Left renal cortex interstitium (tissue), 4 donors: ENCODE results near the gene SPHK1. TPM values are rescaled to one million over a fixed set of nuclear protein-coding genes. Genes with fewer than 3 reads are reported as not detected.

Experiments used
- DNase-seq, 4 donors: peaks; one replicate each; pipeline ENCODE4 v3.0.0-alpha.2; 2013; ENCODE audit warnings: low read depth in 4 of 4, low spot score in 2 of 4, missing footprints in 1 of 4
- polyA plus RNA-seq, 4 donors: library from polyadenylated mRNA; unstranded; fragments of 120-200 nt; gene quantifications; one replicate each; pipeline ENCODE4 v1.2.1, GENCODE V29; 2013; ENCODE audit not compliant: insufficient read length in 4 of 4

The SPHK1 gene
- polyA plus RNA-seq, 4 donors, result 2.0 to 3.4 (median 2.9) TPM

DNA sequence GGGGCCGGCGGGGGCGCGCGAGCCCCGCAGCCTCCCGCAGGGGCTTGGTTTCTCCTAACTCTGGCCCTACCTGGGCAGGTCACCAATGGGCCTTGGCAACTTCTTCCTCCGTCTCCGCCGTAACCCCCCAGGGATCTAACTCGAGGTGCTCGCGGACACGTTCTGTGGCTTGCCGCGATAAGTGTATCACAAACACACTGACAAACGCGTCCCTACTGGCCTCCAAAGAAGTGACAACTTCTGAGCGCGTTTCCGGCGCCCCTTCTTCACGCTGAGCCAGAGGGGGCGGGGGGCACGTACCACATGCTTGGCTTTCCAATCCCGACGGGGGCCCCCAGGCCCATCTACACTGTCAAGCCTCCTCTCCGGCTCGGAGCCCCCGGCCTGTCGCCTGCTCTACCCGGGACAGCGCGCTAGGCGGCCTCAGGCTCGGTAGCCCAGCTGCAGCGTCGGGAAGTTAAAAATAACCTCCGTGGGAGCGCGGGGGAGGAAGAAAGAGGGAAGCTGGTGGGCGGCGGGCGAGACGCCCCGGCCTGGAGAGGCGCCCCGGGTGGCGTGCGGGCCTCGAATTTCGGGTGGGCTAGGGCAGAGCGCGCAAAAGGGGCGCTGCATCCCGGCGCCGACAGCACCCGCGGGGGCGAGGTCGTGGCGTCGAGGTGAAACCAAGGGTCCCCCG, 725 bp upstream of the SPHK1 start:
- no peak for DNase-seq

- no peak for DNase-seq
Observed at GRCh38 chr17:76384987-76385891, 830 bp downstream of the SPHK1 start.

GRCh38 chr17:76385892-76386786, 1.7 kb downstream of the SPHK1 start:
- no peak for DNase-seq

DNA sequence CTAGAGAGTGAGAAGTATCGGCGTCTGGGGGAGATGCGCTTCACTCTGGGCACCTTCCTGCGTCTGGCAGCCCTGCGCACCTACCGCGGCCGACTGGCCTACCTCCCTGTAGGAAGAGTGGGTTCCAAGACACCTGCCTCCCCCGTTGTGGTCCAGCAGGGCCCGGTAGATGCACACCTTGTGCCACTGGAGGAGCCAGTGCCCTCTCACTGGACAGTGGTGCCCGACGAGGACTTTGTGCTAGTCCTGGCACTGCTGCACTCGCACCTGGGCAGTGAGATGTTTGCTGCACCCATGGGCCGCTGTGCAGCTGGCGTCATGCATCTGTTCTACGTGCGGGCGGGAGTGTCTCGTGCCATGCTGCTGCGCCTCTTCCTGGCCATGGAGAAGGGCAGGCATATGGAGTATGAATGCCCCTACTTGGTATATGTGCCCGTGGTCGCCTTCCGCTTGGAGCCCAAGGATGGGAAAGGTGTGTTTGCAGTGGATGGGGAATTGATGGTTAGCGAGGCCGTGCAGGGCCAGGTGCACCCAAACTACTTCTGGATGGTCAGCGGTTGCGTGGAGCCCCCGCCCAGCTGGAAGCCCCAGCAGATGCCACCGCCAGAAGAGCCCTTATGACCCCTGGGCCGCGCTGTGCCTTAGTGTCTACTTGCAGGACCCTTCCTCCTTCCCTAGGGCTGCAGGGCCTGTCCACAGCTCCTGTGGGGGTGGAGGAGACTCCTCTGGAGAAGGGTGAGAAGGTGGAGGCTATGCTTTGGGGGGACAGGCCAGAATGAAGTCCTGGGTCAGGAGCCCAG, 2.8 kb downstream of the SPHK1 start:
- DNase-seq, result no peak

DNA sequence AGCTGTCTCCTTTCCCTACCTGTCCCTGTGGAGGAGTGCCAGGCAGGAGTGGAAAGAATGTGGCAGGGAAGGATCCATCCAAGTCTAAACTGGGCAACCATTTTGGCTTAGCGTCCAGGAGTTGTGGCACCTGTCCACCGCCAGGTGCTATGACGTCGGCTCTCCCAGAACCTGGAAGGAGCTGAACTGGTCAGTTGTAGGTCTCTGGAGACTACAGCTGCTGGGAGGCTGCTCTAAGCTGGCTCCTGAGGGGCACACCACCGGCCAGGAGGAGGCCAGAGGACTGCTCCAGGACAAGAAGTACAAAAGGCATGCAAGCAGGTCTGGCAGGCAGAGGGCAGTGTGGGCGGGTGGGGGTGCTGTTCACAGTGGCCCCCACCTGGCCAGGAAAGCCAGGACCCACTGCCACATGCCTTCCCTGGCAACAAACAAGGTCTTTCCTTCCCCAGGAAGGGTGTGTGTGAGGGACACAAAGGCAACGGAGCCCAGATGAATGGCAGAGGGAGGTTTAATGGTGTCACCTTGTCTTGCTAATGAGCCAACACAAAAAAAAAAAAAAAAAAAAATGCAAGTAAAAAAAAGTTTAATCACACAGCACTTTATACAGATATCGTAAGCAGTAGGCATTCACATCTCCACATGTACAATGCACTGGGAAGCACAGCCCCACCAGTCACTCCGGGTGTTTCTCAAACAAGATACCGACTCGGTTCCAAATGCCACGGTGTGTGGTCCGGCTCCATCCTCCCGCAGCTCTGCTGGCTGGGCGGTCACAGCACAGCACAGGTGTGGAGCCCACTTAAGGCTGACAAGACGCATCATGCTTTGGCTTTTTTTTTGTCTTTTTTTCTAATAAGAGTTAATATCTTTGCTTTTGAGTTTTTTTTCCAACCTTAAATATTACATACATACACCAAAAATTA, 4.8 kb downstream of the SPHK1 start:
- DNase-seq, result no peak

DNA sequence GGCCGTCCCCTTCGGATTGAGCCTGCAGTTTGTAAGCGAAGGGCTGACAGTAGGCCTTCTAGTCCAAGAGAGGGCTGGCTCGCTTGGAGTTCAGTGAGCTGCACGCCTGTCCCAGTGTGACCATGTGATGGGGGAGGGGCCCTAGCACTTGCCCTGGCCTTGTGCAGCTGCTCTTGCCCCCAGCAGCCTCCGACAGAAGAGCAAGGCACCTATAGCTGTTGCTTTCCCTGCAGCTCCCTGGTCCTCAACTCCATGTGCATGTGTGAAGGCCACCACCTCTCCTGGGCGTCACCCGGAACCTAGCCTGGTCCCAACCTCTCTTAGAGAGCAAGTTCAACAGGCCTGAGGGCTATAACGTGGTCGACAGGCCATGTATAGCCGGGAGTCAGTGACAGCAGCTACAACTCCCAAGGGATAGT, 5.6 kb downstream of the SPHK1 start:
- no peak for DNase-seq

GRCh38 chr17:76391200-76391715, 6.8 kb downstream of the SPHK1 start:
- no peak for DNase-seq

- no peak for DNase-seq
Observed at GRCh38 chr17:76394166-76394565, 9.8 kb downstream of the SPHK1 start.

DNA sequence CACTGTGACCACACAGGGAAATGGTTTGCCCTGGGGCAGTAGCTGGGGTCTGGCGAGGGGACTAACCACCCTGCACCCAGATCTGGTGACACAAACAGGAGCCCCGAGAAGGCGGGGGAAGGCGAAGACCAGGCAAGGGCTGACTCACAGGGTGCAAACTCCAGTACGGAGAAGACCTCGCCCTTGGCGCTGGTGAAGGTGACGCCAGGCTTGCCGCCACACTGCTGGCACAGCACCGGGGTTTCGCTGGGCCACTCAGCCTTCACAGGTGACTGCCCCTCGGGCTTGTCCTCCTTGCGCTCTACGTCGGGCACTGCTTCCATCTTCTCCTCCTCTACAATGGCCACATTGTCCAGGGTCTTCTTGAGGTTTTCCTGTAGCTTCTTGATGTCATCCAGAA, 11.6 kb downstream of the SPHK1 start:
- DNase-seq, result no peak

DNA sequence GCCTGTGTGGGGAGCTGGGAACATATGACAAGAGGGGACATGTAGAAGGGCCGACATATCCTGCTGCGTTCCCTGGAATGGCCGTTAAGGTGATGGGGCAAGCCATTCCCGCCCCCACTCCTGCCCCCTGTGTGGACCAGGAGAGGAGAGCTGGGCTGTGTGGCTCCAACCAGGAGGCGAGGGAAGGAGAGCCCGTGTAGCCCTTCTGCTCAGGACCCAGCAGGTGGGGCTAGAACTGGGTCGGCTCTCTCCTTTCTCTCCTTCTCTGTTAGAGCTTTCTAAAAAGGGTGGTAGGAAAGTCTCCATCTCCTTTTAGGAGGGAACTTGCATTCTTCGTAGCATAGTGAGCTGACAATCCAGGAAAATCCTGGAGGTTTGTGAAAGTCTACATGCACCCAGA, 12.8 kb downstream of the SPHK1 start:
- no peak for DNase-seq

- DNase-seq, result peak in 2 of 4 donors; percentile 67 to 86
Observed at GRCh38 chr17:76397687-76398522, 13.5 kb downstream of the SPHK1 start.

DNA sequence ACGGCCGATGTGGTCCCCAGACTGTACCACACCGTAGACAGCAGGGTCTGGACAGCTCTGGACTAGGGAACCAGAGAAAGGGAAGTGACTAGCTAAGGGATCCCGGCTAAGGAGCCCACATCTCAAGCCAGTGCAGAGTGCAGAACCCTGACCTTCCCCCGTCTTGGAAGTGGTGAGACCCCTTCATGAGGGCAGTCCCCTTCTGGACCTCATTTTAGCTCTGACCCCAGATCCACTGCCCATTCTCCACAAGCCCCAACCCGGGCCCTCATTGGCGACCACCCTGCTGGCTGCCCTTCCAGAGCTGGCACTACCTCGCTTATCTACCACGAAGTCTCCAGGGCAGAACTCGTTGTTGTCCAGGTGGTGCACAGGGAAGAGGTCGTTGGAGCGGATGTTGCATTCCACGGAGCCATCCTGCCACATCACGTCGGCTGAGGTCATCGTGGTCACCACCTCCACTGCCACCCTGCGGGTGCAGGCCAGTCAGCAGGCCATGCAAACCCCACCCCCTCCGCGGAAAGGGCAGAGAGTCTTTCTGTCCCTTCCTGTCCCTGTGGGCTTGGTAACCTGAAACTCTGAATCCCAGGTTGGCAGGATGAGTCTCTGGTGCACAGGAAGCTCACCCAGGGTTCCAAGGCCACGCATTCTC, 14.2 kb downstream of the SPHK1 start:
- no peak for DNase-seq

- no peak for DNase-seq
Observed at GRCh38 chr17:76399175-76400172, 15.1 kb downstream of the SPHK1 start.

DNA sequence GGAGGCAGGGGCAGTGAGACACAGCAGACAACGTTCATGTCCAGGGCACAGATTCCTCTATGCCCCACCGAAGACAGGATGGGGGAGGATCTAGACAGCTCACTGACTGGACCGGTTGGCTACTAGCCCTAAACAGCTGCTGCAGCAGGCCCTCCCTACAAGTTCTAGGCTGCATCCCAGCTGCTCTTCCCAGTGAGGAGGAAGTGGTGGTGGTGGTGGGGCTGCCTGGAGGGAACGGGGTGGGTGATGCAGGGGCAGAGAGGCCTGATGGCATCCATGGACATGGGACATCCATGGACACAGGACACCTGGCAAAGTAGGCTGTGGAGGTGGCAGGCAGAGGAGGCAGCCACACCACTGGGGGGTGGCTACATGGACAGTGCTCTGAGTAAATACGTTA, 18.3 kb downstream of the SPHK1 start:
- no peak for DNase-seq

DNA sequence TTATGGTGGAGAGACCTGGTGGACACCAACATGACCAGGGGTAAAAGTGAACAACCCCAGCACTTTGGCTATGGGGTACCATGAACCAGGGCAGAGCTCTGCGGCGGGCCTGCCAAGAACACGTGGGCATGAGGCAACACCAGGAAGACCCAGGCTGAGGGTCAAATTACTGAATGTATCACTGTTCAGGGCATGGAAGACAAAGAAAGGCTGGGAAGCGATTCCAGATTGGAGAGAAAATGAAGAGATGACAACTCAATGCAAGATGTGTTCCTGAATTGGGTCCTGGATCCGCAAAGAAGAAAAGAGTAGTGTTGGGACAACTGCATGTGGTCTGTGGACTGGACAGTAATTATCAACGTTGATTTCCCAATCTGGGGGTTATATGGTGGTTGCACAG, 19.8 kb downstream of the SPHK1 start:
- DNase-seq, result no peak

- no peak for DNase-seq
Observed at GRCh38 chr17:76404976-76405563, 20.7 kb downstream of the SPHK1 start.
